B cell (primary cell): ENCODE measurements around the gene RAB27A. TPM values are rescaled to one million over a fixed set of nuclear protein-coding genes. Genes with fewer than 3 reads are reported as not detected.

Source experiments
- ATAC-seq: fragments of 200-7000 bp; cut with Tn5 transposase; one replicate; pipeline ENCODE4 v1.10.0; 2021; ENCODE audit warnings: low read depth, mild to moderate bottlenecking, moderate number of reproducible peaks, moderate library complexity
- CTCF ChIA-PET: fragments of 350-600 bp; sonication (Branson Sonifier 250); formaldehyde crosslinking; loops from one replicate; lab custom pipeline; 2021; ENCODE audit warnings: antibody characterized with exemption, inconsistent platforms; lab: Charles Lee
- POLR2A ChIA-PET: fragments of 350-600 bp; sonication (Branson Sonifier 250); formaldehyde crosslinking; loops from one replicate; lab custom pipeline; 2021; ENCODE audit warnings: antibody characterized with exemption; lab: Charles Lee
- DNase-seq: peaks from one replicate; pipeline ENCODE4 v3.0.0; 2013
- H2AFZ ChIP-seq: 2 replicates; pipeline ENCODE4 v1.6.1; 2012; ENCODE audit warnings: mild to moderate bottlenecking, low read depth, low read length; ENCODE audit not compliant: insufficient read depth, poor library complexity, severe bottlenecking
- H3K27ac ChIP-seq, 2 donors: 1 replicate in 1 of 2; 2 replicates in 1 of 2; pipeline ENCODE4 v1.5.1; 2012 to 2013; ENCODE audit warnings: low read length in 2 of 2, mild to moderate bottlenecking in 2 of 2, moderate library complexity in 1 of 2
- H3K27me3 ChIP-seq, 4 experiments: fragments of 200-600 bp in 1 of 4; sonication (generic) in 1 of 4; replicated peaks in 1 of 4; 1 replicate in 2 of 4; 2 replicates in 2 of 4; pipeline versions ENCODE4 v1.6.1 to v1.7.0; 2013 to 2016; ENCODE audit warnings: low read length in 3 of 4, mild to moderate bottlenecking in 2 of 4, mixed read lengths in 1 of 4, moderate library complexity in 1 of 4; ENCODE audit not compliant: insufficient read depth in 4 of 4, control insufficient read depth in 3 of 4; ENCODE audit errors: control extremely low read depth in 1 of 4
- H3K36me3 ChIP-seq, 2 experiments: replicated peaks in 1 of 2; 1 replicate in 1 of 2; 2 replicates in 1 of 2; pipeline versions ENCODE4 v1.6.1 to v1.7.1; 2013; ENCODE audit warnings: low read length in 1 of 2; ENCODE audit not compliant: insufficient read depth in 2 of 2, control insufficient read depth in 1 of 2; ENCODE audit errors: control extremely low read depth in 1 of 2, extremely low read depth in 1 of 2
- H3K4me1 ChIP-seq, 2 donors: fragments of 200-600 bp in 1 of 2; sonication (generic) in 1 of 2; 1 replicate in 1 of 2; 2 replicates in 1 of 2; pipeline versions ENCODE4 v1.5.1 to v1.6.1; 2013 to 2017; ENCODE audit warnings: low read length in 2 of 2; ENCODE audit not compliant: control insufficient read depth in 2 of 2, insufficient read depth in 2 of 2
- H3K4me2 ChIP-seq: replicated peaks from 2 replicates; pipeline ENCODE3; 2012; ENCODE audit warnings: mild to moderate bottlenecking, low read depth, low read length; ENCODE audit not compliant: poor library complexity, severe bottlenecking
- H3K4me3 ChIP-seq, 5 experiments: fragments of 200-600 bp in 1 of 5; sonication (generic) in 1 of 5; 1 replicate in 3 of 5; 2 replicates in 2 of 5; pipeline versions ENCODE4 v1.5.1 to v1.7.0; 2011 to 2016; ENCODE audit warnings: low read length in 4 of 5, mild to moderate bottlenecking in 4 of 5, low read depth in 2 of 5, control low read depth in 1 of 5, moderate library complexity in 1 of 5; ENCODE audit not compliant: insufficient read depth in 1 of 5; ENCODE audit errors: control extremely low read depth in 1 of 5, extremely low read depth in 1 of 5
- H3K79me2 ChIP-seq: fragments of 200-600 bp; sonication (generic); one replicate; pipeline ENCODE4 v1.6.0; 2016; ENCODE audit warnings: low read length; ENCODE audit not compliant: control insufficient read depth, insufficient read depth
- H3K9ac ChIP-seq: fragments of 200-600 bp; sonication (generic); 2 replicates; pipeline ENCODE4 v1.6.1; 2017; ENCODE audit warnings: mild to moderate bottlenecking, low read length, moderate library complexity
- H3K9me3 ChIP-seq, 3 donors: one replicate each; pipeline versions ENCODE4 v1.6.1 to v1.7.1; 2013; ENCODE audit warnings: low read length in 2 of 3; ENCODE audit not compliant: control insufficient read depth in 2 of 3, insufficient read depth in 1 of 3; ENCODE audit errors: control extremely low read depth in 1 of 3
- H4K20me1 ChIP-seq: 2 replicates; pipeline ENCODE4 v1.6.0; 2012; ENCODE audit warnings: mild to moderate bottlenecking, low read length; ENCODE audit not compliant: insufficient read depth, control insufficient read depth, poor library complexity, severe bottlenecking
- H3K27ac Mint-ChIP-seq: one replicate; pipeline ENCODE4 v1.8.0; 2021; ENCODE audit warnings: mixed read lengths
- H3K27me3 Mint-ChIP-seq: one replicate; pipeline ENCODE4 v1.8.0; 2021; ENCODE audit warnings: mixed read lengths
- H3K4me1 Mint-ChIP-seq: one replicate; pipeline ENCODE4 v1.8.0; 2021; ENCODE audit warnings: mixed read lengths
- H3K4me3 Mint-ChIP-seq: one replicate; pipeline ENCODE4 v1.8.0; 2021; ENCODE audit warnings: mixed read lengths
- H3K9me3 Mint-ChIP-seq: one replicate; pipeline ENCODE4 v1.8.0; 2022; ENCODE audit warnings: mixed read lengths; ENCODE audit not compliant: insufficient read depth
- CTCF ChIP-seq: fragments of 200-600 bp; IDR thresholded peaks from one replicate; pipeline ENCODE4 v1.8.0; 2022; ENCODE audit warnings: antibody characterized with exemption, mild to moderate bottlenecking
- EZH2 ChIP-seq: IDR thresholded peaks from 2 replicates; pipeline ENCODE4 v1.6.1; 2012; ENCODE audit warnings: borderline replicate concordance, low read depth, mild to moderate bottlenecking, moderate library complexity, low read length; ENCODE audit not compliant: insufficient read depth, poor library complexity, severe bottlenecking
- WGBS: methylation state at CpG from one replicate; pipeline ENCODE4 v1.1.5; 2013; ENCODE audit warnings: missing lambda C conversion rate; ENCODE audit not compliant: insufficient coverage; 5-methylcytosine and 5-hydroxymethylcytosine counted together
- intact Hi-C: fragments of 100-400 bp; cut with micrococcal nuclease; formaldehyde crosslinking; loops from one replicate; pipeline ENCODE4 v1.10.0; 2022
- polyA plus RNA-seq: library from polyadenylated mRNA; depleted of rRNA; stranded (reverse); fragments of >200 nt; gene quantifications from 2 replicates; pipeline ENCODE4 v1.2.3, GENCODE V29; 2012
- total RNA-seq, 2 donors: library from RNA; stranded (reverse); fragments of 120-200 nt in 1 of 2; gene quantifications; 1 replicate in 1 of 2; 2 replicates in 1 of 2; pipeline versions ENCODE4 v1.2.3 to v1.2.4, GENCODE V29; 2013 to 2022

RAB27A gene
- total and polyA plus RNA-seq, 2 donors (not counting 1 experiment from before 2014, with no cell fraction given) = 7.2 to 19.0 TPM

DNA sequence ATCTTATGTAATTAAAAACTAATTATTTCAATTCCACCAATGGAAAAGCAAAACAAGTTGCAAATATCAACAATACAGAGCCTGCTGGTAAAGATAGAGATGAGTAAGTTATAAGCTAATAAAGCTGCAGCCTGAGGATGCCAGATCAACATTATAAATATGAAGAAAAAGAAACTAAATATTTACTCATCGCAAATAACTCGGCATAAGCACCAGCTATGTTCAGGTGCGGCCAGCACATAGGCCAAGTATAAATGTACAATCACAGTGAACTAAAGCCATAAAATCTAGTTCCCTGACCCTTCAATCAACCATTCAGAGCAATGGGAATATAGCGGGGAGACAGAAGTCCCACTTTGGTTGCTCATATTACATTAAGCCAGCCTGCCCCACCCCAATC is 85.1 kb downstream of the RAB27A start:
- no peak overlapping the region for H3K27ac ChIP-seq
- Mint-ChIP-seq H3K27ac (no peak overlapping the region), H3K9me3 (no peaks in the 10 kb centered on the region), H3K4me1 (no peaks in the 10 kb centered on the region), H3K4me3 (no peak overlapping the region), H3K27me3 (no peaks in the 10 kb centered on the region)
- H3K4me1 ChIP-seq = no peaks in the 10 kb centered on the region
- ATAC-seq (no peak), DNase-seq (no peak)
- ChIA-PET POLR2A (no interaction called here), CTCF (no interaction called here)
- H4K20me1 ChIP-seq = no peaks in the 10 kb centered on the region
- no peak overlapping the region for H3K4me3 ChIP-seq
- peaks cover 0 to 7% of the 10 kb centered on the region in 2 experiments for H3K36me3 ChIP-seq
- no peaks in the 10 kb centered on the region for H3K79me2 ChIP-seq
- no peak for TF ChIP-seq CTCF
- no peak overlapping the region for H3K4me2 ChIP-seq
- no peaks in the 10 kb centered on the region for H3K27me3 ChIP-seq
- no peak overlapping the region for H2AFZ ChIP-seq
- no peaks in the 10 kb centered on the region for H3K9me3 ChIP-seq
- intact Hi-C loops = no loop called here
- no peak overlapping the region for H3K9ac ChIP-seq
- WGBS = 100% methylated on average over 2 of the region's 4 CpGs

GRCh38 chr15:55202206-55202605 is 87.4 kb downstream of the RAB27A start:
- Mint-ChIP-seq H3K4me3 (no peak overlapping the region), H3K27ac (no peak overlapping the region), H3K27me3 (no peaks in the 10 kb centered on the region), H3K4me1 (peaks cover 2% of the 10 kb centered on the region), H3K9me3 (no peaks in the 10 kb centered on the region)
- DNase-seq = no peak
- Histone ChIP-seq H3K27me3 (no peaks in the 10 kb centered on the region), H3K9me3 (no peaks in the 10 kb centered on the region), H3K9ac (no peak overlapping the region), H3K36me3 (peaks cover 0 to 7% of the 10 kb centered on the region in 2 experiments), H2AFZ (no peak overlapping the region), H3K4me2 (no peak overlapping the region), H4K20me1 (no peaks in the 10 kb centered on the region), H3K79me2 (peaks cover 3% of the 10 kb centered on the region), H3K4me3 (no peak overlapping the region), H3K27ac (no peak overlapping the region), H3K4me1 (peaks cover 6 to 7% of the 10 kb centered on the region in 2 donors)
- intact Hi-C loops = no loop called here
- TF ChIP-seq CTCF (no peak), EZH2 (no peak)
- ChIA-PET CTCF (no interaction called here), POLR2A (interaction anchor here (0.6 kb wide), 1 partner anchor 1005 kb away, joined by 3 read pairs; no protein-coding TSS in a partner anchor)
- 100% methylated on average over 1 of the region's 1 CpG for WGBS
- no peak for ATAC-seq
